Peyer's patch (tissue), 4 donors: ENCODE data around the gene R3HDM2.

Source experiments
- POLR2A ChIP-seq, 2 donors: fragments of 450-650 bp; IDR thresholded peaks; one replicate each; pipeline ENCODE4 v1.5.1; 2017; ENCODE audit warnings: antibody characterized with exemption in 2 of 2, mild to moderate bottlenecking in 2 of 2, moderate library complexity in 2 of 2
- TF ChIP-seq, protein P1 (sequence below), 6 experiments: fragments of 450-650 bp in 4 of 6; fragments of 200-600 bp in 2 of 6; sonication (generic) in 1 of 6; IDR thresholded peaks; one replicate each; pipeline ENCODE4 v1.5.1; 2017 to 2019; ENCODE audit warnings: antibody characterized with exemption in 6 of 6, mild to moderate bottlenecking in 3 of 6, moderate library complexity in 1 of 6

DNA sequence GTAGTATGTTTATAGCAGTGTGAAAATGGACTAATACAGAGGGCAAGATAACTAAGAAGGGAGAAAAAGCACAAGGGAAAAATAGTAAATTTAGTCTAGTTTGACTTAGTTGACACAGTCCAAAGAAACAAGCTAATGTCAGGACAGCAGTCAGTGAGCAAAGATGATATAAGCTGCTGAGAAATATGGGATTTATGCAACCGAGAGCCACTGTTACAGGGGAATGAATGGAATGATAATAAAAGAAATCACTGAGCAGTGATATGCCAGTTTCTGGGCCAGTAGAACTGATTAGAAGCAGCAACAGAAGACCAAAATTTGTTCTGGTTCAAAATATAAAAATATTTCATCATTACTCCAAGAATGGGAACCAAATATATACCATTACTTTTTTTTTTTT is 60.1 kb downstream of the R3HDM2 start:
- TF ChIP-seq, protein P1, sequence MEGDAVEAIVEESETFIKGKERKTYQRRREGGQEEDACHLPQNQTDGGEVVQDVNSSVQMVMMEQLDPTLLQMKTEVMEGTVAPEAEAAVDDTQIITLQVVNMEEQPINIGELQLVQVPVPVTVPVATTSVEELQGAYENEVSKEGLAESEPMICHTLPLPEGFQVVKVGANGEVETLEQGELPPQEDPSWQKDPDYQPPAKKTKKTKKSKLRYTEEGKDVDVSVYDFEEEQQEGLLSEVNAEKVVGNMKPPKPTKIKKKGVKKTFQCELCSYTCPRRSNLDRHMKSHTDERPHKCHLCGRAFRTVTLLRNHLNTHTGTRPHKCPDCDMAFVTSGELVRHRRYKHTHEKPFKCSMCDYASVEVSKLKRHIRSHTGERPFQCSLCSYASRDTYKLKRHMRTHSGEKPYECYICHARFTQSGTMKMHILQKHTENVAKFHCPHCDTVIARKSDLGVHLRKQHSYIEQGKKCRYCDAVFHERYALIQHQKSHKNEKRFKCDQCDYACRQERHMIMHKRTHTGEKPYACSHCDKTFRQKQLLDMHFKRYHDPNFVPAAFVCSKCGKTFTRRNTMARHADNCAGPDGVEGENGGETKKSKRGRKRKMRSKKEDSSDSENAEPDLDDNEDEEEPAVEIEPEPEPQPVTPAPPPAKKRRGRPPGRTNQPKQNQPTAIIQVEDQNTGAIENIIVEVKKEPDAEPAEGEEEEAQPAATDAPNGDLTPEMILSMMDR (IDR thresholded peaks at IDR 0.05): no peak
- TF ChIP-seq POLR2A (IDR thresholded peaks at IDR 0.05): no peak
